Activated CD4-positive, alpha-beta T cell treated with anti-CD3 and anti-CD28 coated beads, Interleukin-2, amount 10 ng/mL, durations not matched to agents 7 days and 5 days (primary cell): ENCODE measurements around the gene SLC27A1. TPM values are rescaled to one million over a fixed set of nuclear protein-coding genes. Genes with fewer than 3 reads are reported as not detected.
"Not testable (repeated sequence)": the region's sequence is repeated elsewhere in the genome, so short reads cannot be mapped to it uniquely, and the experiment has no call there.

Experiments used
- CTCF ChIA-PET: fragments of 350-600 bp; sonication (Branson Sonifier 250); formaldehyde crosslinking; loops from one replicate; lab custom pipeline; 2021; ENCODE audit warnings: antibody characterized with exemption; lab: Charles Lee
- POLR2A ChIA-PET: fragments of 350-600 bp; sonication (Branson Sonifier 250); formaldehyde crosslinking; loops from one replicate; lab custom pipeline; 2021; ENCODE audit warnings: antibody characterized with exemption; lab: Charles Lee
- DNase-seq: peaks from one replicate; pipeline ENCODE4 v3.0.0-alpha.2; 2020
- H3K27ac Mint-ChIP-seq: one replicate; pipeline ENCODE4 v1.8.0; 2021; ENCODE audit warnings: mild to moderate bottlenecking, moderate library complexity, mixed read lengths
- H3K27me3 Mint-ChIP-seq: one replicate; pipeline ENCODE4 v1.8.0; 2021; ENCODE audit warnings: mixed read lengths
- H3K36me3 Mint-ChIP-seq: one replicate; pipeline ENCODE4 v1.8.0; 2021; ENCODE audit warnings: low read depth, mixed read lengths
- H3K4me1 Mint-ChIP-seq: one replicate; pipeline ENCODE4 v1.8.0; 2021; ENCODE audit warnings: mixed read lengths
- H3K4me3 Mint-ChIP-seq: one replicate; pipeline ENCODE4 v1.8.0; 2021; ENCODE audit warnings: mild to moderate bottlenecking, moderate library complexity, mixed read lengths
- H3K9me3 Mint-ChIP-seq: one replicate; pipeline ENCODE4 v1.8.0; 2021; ENCODE audit warnings: mixed read lengths
- total RNA-seq, 2 experiments: library from RNA; stranded (reverse); gene quantifications; one replicate each; pipeline ENCODE4 v1.2.3, GENCODE V29; 2021

Gene SLC27A1
- total RNA-seq, 2 experiments from 2014 or later = 2.1 to 2.8 TPM

DNA sequence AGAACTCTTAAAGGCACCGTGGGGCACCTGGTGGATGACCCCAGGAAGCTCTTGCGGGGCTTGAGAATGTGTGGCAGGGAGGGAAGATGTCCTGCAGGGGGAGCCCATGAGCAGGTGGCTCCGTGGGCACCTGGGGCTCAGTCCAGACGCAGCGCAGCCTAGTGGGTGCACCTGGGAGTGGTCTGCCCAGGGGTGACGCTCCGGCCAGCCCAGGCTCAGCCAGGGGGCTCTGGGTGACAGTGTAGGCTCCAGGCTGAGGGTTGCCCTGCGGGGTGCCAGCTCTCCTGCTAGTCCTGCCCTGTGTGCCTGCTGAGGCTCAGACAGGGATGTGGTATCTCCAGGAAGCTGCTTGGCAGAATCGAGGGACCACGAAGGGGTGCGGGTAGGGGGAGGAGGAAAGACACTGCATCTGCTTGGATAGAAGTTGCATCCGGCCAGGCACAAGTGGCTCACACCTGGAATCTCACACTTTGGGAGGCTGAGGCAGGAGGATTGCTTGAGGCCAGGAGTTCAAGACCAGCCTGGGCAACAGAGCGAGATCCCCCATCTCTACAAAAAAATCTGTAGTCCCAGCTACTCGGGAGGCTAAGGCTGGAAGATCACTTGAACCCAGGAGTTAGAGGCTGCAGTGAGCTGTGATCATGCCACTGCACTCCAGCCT lies 26.1 kb downstream of the SLC27A1 start:
- peaks cover 30% of the 10 kb centered on the region for H3K4me1 Mint-ChIP-seq
- H3K4me3 Mint-ChIP-seq = peak overlapping the region; percentile 27
- H3K9me3 Mint-ChIP-seq = no peaks in the 10 kb centered on the region
- H3K27ac Mint-ChIP-seq = no peak overlapping the region
- no peaks in the 10 kb centered on the region for H3K27me3 Mint-ChIP-seq
- POLR2A ChIA-PET = no interaction called here
- DNase-seq = peak; percentile 86
- CTCF ChIA-PET = interaction anchor here (0.6 to 2.1 kb wide), 41 partner anchors 8 to 363 kb away, joined by 3 to 20 read pairs (median 4); partner anchors contain the start of genes BST2, PGLS and RPL18A
- H3K36me3 Mint-ChIP-seq = no peaks in the 10 kb centered on the region

DNA sequence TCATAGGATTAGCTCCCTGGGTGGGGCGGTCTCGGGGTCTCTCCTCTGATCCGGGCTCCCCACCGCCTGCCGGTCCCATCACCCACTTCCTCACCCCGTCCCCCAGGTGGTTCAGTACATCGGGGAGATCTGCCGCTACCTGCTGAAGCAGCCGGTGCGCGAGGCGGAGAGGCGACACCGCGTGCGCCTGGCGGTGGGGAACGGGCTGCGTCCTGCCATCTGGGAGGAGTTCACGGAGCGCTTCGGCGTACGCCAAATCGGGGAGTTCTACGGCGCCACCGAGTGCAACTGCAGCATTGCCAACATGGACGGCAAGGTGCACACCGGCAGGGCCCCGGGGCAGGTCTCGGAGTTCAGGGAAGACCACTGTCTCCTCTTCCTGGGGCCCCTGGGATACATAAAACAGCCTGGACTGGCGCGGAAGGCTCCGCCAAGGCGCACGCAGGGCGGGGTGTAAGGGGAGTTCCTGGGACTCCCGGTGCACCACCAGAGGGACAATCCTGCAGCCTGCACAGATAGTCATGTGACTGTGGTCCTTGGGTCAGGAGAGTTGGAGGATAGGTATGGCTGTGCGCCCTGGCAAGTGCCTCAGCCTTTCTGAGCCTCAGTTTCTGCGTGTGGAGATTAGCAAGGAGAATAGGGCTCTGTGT lies 26.9 kb downstream of the SLC27A1 start:
- H3K9me3 Mint-ChIP-seq = no peaks in the 10 kb centered on the region
- H3K27ac Mint-ChIP-seq = no peak overlapping the region
- ChIA-PET CTCF (interaction anchor here (1.3 to 2.1 kb wide), 10 partner anchors 9 to 80 kb away, joined by 3 to 20 read pairs (median 8); partner anchors contain the start of gene PGLS), POLR2A (no interaction called here)
- H3K4me1 Mint-ChIP-seq = peaks cover 30% of the 10 kb centered on the region
- DNase-seq = no peak
- H3K4me3 Mint-ChIP-seq = no peak overlapping the region
- H3K36me3 Mint-ChIP-seq = no peaks in the 10 kb centered on the region
- H3K27me3 Mint-ChIP-seq = no peaks in the 10 kb centered on the region

DNA sequence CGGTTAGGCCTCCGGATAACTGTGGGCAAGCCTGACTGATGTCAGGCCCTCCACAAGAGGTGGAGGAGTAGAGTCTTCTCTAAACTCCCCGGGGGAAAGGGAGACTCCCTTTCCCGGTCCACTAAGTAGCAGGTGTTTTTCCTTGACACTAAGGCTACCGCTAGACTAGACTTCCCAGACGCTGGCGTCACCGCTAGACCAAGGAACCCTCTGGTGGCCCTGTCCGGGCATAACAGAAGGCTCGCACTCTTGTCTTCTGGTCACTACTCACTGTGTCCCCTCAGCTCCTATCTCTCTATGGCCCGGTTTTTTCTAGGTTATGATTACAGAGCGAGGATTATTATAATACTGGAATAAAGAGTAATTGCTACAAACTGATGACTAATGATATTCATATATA lies 28.7 kb downstream of the SLC27A1 start:
- H3K4me3 Mint-ChIP-seq, DNase-seq, H3K27me3 Mint-ChIP-seq, H3K36me3 Mint-ChIP-seq, POLR2A ChIA-PET, H3K9me3 Mint-ChIP-seq, H3K27ac Mint-ChIP-seq: not testable (repeated sequence)
- peaks cover 30% of the 10 kb centered on the region for H3K4me1 Mint-ChIP-seq
- CTCF ChIA-PET = interaction anchor here (1.6 kb wide), 1 partner anchor 31 kb away, joined by 4 read pairs; no protein-coding TSS in a partner anchor

GRCh38 chr19:17499648-17500446 lies 29.5 kb downstream of the SLC27A1 start:
- Mint-ChIP-seq H3K9me3 (no peaks in the 10 kb centered on the region), H3K27me3 (no peaks in the 10 kb centered on the region), H3K27ac (peak overlapping the region; percentile 79), H3K36me3 (no peaks in the 10 kb centered on the region), H3K4me3 (no peak overlapping the region), H3K4me1 (peaks cover 30% of the 10 kb centered on the region)
- CTCF ChIA-PET = no interaction called here
- POLR2A ChIA-PET = no interaction called here
- DNase-seq = no peak

- no peaks in the 10 kb centered on the region for H3K27me3 Mint-ChIP-seq
- no peak overlapping the region for H3K27ac Mint-ChIP-seq
- no peak overlapping the region for H3K4me3 Mint-ChIP-seq
- no peak for DNase-seq
- peaks cover 30% of the 10 kb centered on the region for H3K4me1 Mint-ChIP-seq
- no peaks in the 10 kb centered on the region for H3K36me3 Mint-ChIP-seq
- ChIA-PET POLR2A (no interaction called here), CTCF (interaction anchor here (0.6 to 1.2 kb wide), 2 partner anchors 26 to 121 kb away, joined by 3 to 4 read pairs; no protein-coding TSS in a partner anchor)
- no peaks in the 10 kb centered on the region for H3K9me3 Mint-ChIP-seq
Measured at GRCh38 chr19:17500447-17501198, 30.3 kb downstream of the SLC27A1 start.

DNA sequence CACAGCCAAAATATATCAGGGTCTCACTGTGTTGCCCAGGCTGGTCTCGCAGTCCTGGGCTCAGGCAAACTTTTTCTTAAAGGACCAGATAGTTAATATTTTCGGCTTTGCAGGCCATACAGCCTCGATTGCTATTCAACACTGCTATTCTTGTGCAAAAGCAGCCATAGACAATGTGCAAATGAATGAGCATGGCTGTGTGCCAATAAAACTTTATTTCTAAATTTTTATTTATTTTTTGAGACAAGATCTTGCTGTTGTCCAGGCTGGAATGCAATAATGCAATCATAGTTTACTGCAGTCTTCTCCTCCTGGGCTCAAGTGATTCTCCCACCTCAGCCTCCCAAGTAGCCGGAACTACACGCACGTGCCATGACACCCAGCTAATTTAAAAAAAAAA lies 32.9 kb downstream of the SLC27A1 start:
- H3K36me3 Mint-ChIP-seq = peaks cover 4% of the 10 kb centered on the region
- ChIA-PET POLR2A (no interaction called here), CTCF (no interaction called here)
- H3K9me3 Mint-ChIP-seq = no peaks in the 10 kb centered on the region
- no peaks in the 10 kb centered on the region for H3K27me3 Mint-ChIP-seq
- no peak overlapping the region for H3K4me3 Mint-ChIP-seq
- peaks cover 18% of the 10 kb centered on the region for H3K4me1 Mint-ChIP-seq
- no peak for DNase-seq
- no peak overlapping the region for H3K27ac Mint-ChIP-seq

DNA sequence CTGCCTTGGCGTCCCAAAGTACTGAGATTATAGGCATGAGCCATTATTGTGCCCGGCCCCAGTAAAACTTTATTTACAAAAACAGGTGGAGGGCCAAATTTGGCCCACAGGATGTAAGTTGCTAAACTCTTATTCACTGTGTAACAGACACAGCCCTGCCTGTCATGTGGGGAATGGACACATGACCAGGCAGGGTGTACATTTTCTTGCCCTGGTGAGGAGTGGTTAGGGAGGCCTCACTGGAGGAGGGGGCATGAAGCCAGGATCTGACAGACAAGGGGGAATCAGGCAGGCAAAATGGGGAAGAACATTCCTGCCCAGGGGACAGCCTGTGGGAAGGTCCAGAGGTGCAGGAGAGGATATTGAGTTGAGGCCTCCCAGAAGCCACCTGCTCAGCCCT lies 33.7 kb downstream of the SLC27A1 start:
- peaks cover 8% of the 10 kb centered on the region for H3K36me3 Mint-ChIP-seq
- H3K27ac Mint-ChIP-seq = no peak overlapping the region
- H3K4me3 Mint-ChIP-seq = no peak overlapping the region
- H3K27me3 Mint-ChIP-seq = no peaks in the 10 kb centered on the region
- H3K4me1 Mint-ChIP-seq = peaks cover 21% of the 10 kb centered on the region
- CTCF ChIA-PET = interaction anchor here (1.9 kb wide), 1 partner anchor 8 kb away, joined by 8 read pairs; no protein-coding TSS in a partner anchor
- no peak for DNase-seq
- POLR2A ChIA-PET = no interaction called here
- H3K9me3 Mint-ChIP-seq = no peaks in the 10 kb centered on the region

- Mint-ChIP-seq H3K4me1 (peaks cover 21% of the 10 kb centered on the region), H3K36me3 (peaks cover 8% of the 10 kb centered on the region), H3K9me3 (no peaks in the 10 kb centered on the region), H3K27ac (no peak overlapping the region), H3K27me3 (no peaks in the 10 kb centered on the region), H3K4me3 (no peak overlapping the region)
- CTCF ChIA-PET = interaction anchor here (1.9 kb wide), 1 partner anchor 9 kb away, joined by 8 read pairs; no protein-coding TSS in a partner anchor
- no peak for DNase-seq
- POLR2A ChIA-PET = no interaction called here
Measured at GRCh38 chr19:17504456-17504855, 34.1 kb downstream of the SLC27A1 start.

DNA sequence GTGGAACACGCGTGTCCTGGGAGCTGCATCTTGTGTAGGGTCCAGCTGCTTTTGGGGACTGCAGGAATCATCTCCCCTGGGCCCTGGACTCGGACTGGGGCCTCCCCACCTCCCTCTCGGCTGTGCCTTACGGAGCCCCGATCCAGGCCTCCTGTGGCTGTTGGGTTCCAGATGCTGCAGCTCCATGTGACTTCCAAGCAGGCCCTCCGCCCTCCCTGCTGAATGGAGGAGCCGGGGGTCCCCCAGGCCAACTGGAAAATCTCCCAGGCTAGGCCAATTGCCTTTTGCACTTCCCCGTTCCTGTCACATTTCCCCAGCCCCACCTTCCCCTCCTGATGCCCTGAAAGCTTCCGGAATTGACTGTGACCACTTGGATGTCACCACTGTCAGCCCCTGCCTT lies 34.9 kb downstream of the SLC27A1 start:
- Mint-ChIP-seq H3K4me3 (no peak overlapping the region), H3K36me3 (peaks cover 14% of the 10 kb centered on the region), H3K9me3 (no peaks in the 10 kb centered on the region), H3K27me3 (no peaks in the 10 kb centered on the region), H3K27ac (peak overlapping the region; percentile 13), H3K4me1 (peaks cover 22% of the 10 kb centered on the region)
- ChIA-PET POLR2A (no interaction called here), CTCF (interaction anchor here (1.9 kb wide), 1 partner anchor 9 kb away, joined by 8 read pairs; no protein-coding TSS in a partner anchor)
- DNase-seq = no peak

DNA sequence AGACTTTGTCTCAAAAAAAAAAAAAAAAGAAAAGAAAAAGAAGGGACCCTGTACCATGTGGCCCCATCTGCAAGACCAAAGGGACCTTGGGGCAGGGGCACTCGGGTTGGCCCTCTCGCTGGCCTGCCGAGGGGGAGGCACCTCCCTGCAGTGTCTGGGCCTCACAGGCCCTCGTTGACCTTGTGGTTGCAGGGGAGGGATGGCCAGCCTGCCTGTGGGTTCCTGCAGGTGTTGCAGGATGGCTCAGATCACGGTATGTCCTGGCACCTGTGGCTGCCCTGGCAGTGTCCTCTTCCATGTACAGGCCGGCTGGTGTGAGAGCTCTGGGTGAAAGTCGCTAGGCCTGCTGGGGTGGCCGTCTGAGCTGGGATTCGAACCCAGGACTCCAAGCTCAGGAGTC lies 36.4 kb downstream of the SLC27A1 start:
- Mint-ChIP-seq H3K27me3 (no peaks in the 10 kb centered on the region), H3K27ac (no peak overlapping the region), H3K36me3 (peaks cover 20% of the 10 kb centered on the region), H3K4me1 (peaks cover 23% of the 10 kb centered on the region), H3K4me3 (no peak overlapping the region), H3K9me3 (no peaks in the 10 kb centered on the region)
- ChIA-PET POLR2A (no interaction called here), CTCF (interaction anchor here (0.7 to 1.2 kb wide), 2 partner anchors 11 to 353 kb away, joined by 3 to 5 read pairs; partner anchors contain the start of gene RPL18A)
- DNase-seq = no peak

- Mint-ChIP-seq H3K36me3 (peaks cover 20% of the 10 kb centered on the region), H3K4me1 (peaks cover 33% of the 10 kb centered on the region), H3K27ac (peak overlapping the region; percentile 16)
- H3K4me3 Mint-ChIP-seq, H3K9me3 Mint-ChIP-seq, DNase-seq, H3K27me3 Mint-ChIP-seq, POLR2A ChIA-PET: not testable (repeated sequence)
- CTCF ChIA-PET = interaction anchor here (2.8 kb wide), 1 partner anchor 12 kb away, joined by 16 read pairs; no protein-coding TSS in a partner anchor
Measured at GRCh38 chr19:17508558-17508933, 38.2 kb downstream of the SLC27A1 start.
